HG03565 (cell line): ENCODE measurements around the gene EYA3.

Experiments used
- ATAC-seq: cut with Tn5 transposase; IDR thresholded peaks from one replicate; pipeline ENCODE4 v1.9.1; 2021; ENCODE audit warnings: mild to moderate bottlenecking, moderate library complexity; ENCODE audit not compliant: unreplicated experiment

The EYA3 gene

DNA sequence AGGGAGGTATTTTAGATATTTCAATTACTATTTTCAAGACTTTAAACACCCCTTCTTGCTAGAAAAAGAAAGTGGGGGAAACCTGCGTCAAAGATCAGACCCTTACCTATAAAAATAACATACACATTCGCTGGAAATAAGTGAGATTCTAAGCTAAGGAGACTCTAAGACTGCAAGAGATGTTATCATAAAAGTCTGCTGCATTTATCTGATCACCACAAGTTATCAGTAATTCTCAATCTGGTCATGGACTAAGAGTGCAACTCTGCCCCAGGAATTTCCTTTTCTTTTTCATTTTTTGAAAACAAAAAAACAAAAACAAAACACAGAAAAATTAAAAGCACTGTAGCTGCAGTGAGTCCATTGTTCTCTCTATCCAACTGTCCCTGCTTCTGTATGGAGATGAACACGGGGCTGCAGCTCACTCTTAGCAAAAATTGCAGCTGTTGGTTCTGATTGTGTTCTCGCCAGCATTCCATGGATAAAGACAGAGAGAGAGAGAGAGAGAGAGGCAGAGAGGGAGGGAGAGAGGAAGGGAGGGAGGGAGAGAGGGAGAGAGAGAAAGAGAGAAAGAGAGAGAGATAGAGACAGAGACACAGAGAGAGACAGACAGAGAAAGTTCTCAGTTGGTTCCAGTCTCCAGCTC lies 114.5 kb downstream of the EYA3 start:
- ATAC-seq: no peak

DNA sequence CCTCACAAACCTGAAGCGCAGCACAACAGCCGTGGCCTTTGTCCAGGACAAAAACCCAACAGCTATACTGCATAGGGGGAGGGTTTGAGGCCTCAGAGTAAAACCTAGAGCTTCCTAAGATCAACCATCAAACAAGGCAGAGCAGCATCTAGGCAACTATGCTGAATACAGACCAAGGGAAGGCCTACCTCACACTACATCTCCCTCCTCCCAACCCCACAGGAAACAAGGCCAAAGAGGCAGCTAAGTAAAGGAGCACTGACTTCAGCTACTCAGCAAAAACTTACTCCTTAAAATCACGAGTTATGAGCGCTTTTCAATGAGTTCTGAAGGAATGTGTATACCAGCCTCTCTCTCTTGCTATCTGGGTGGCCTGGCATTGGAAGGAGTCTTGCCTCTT lies 116.3 kb downstream of the EYA3 start:
- ATAC-seq: no peak

DNA sequence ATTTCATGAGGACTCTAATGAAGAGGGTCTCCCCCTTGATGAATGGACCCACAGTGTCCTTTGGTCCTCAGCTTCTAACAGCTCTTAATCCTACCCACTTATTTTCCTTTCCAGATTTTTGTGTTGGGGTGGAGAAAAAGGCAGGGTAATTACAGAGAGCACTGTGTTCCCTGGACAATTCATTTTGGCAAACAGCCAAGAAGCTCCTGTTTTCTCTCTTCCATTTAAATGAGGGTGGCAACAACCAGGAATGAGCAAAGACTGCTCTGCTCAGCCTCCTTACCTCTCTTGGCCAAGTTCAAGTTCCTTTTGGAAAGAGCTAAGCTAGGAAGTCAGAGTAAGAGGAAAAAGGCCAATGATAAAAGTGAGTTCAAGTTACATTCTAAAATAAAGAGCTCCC lies 116.7 kb downstream of the EYA3 start:
- ATAC-seq: no peak

DNA sequence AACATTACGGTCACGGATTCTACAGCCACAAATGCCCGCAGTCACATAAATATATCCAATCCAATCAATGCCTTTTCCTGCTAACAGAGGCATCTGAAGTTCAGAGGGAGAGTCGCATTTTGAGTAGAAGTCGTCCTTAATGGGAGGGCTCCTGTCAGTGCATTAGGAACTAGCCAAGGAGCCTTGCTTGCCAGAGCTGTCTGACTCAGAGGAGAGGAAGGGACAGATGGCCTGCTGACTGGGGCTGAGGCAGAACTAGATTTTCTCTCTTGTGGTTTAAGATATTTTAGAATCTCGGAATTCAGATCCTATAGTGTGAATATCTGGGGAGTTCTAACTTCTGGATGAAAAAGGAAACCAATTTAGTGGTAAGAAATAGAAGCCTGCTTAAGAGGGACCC lies 118.0 kb downstream of the EYA3 start:
- ATAC-seq: no peak

DNA sequence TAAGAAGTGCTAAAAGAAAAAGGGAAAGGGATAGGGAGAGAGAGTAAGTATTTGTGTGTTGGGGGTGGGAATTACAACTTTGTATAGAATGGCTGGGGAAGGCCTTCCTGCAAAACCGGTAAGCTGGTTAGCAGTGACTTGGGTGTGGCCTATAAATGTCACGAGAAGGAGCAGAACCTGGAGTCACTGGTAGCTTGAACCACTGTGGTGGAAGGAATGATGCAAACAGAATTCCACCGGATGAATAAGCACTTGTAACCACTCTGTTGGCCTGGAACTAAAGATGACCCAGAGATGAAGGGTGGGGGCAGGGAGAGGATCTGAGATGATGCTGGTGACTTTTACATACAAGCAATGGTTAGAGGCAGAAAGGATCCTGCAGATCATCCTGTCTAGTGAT lies 119.7 kb downstream of the EYA3 start:
- ATAC-seq: no peak

DNA sequence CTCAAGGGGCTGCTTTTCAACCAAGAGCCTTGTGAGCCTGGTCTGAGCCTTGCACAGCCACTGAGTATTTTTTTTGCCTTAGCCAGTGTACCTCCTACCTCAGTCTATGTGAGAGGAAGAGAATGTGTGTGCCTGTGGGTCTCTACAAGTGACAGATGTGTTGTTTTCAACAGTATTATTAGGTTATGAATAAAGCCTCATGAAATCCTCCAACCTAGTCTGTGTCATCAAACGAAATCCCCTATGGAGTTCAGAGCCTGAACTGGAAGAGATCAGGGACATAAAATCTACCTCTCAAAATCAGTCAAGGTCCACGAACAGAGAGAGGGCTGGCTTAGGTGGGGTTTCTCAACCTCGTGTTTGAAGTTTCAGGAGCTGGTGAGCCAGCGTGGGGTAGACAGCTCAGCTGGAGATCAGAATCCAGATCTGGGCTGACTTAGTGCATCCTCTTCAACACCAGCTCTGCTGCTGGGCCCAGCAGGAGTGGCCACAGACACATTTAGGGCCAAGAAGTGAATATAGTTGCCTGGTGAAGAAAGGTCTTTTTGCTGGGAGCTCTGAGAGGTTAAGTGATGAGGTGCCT lies 120.4 kb downstream of the EYA3 start:
- ATAC-seq: no peak

DNA sequence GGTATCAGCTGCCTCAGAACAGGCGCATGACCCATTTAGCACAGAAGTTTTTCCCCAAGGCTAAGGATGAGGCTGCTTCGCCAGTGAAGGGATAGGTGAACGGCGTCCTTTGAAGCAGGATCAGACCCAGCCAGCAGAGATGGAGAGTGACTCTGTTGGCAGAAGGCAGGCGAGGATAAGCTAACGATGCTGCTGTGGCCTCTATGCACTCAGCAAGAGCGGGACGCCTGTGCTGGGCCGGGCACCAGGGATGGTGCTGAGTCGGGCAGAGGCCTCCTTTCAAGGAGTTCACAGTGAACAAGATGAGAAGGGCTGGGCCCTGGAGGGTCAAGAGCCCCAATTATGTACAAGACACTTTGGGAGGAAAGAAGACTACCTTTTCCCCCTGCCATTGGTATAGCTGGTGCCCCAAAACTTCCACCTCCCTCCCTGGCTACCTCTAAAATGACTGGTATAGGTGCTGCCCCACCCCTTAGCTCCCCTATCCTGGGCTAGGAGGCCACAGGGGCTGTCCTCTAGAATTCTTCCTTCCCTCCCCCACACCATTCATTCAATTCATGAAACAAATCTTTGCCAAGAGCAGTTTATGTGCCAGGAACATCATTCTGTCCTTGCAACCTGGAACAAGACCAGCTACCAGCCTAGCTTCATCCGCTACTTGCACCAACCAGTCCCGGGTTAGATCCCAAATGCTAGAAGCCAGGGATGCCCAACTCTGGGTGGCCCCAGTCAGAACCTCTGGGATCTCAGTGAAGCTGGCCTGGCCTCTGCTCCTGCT lies 121.1 kb downstream of the EYA3 start:
- ATAC-seq: no peak

DNA sequence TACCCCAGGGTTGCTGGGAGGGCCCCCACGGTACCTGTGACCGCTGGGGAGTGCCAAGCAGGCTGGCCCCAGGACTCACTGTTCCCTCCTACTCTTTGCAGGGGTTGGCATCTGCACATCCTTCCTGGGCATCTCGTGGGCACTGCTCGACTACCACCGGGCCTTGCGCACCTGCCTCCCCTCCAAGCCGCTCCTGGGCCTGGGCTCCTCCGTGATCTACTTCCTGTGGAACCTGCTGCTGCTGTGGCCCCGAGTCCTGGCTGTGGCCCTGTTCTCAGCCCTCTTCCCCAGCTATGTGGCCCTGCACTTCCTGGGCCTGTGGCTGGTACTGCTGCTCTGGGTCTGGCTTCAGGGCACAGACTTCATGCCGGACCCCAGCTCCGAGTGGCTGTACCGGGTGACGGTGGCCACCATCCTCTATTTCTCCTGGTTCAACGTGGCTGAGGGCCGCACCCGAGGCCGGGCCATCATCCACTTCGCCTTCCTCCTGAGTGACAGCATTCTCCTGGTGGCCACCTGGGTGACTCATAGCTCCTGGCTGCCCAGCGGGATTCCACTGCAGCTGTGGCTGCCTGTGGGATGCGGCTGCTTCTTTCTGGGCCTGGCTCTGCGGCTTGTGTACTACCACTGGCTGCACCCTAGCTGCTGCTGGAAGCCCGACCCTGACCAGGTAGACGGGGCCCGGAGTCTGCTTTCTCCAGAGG lies 121.9 kb downstream of the EYA3 start:
- ATAC-seq: no peak

DNA sequence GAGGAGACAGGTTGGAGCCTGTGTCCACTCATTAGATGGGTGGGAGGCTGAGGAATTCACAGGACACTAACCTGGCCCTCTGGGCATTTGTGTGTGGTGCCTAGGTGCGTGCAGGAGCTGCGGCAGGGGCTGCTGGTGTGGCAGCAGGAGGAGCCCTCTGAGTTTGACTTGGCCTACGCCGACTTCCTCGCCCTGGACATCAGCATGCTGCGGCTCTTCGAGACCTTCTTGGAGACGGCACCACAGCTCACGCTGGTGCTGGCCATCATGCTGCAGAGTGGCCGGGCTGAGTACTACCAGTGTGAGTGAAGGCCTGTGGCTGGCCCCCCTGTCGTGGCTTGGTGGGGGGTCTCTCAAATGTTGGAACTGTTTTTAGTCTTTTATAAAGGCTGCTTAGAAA lies 125.0 kb downstream of the EYA3 start:
- no peak for ATAC-seq

DNA sequence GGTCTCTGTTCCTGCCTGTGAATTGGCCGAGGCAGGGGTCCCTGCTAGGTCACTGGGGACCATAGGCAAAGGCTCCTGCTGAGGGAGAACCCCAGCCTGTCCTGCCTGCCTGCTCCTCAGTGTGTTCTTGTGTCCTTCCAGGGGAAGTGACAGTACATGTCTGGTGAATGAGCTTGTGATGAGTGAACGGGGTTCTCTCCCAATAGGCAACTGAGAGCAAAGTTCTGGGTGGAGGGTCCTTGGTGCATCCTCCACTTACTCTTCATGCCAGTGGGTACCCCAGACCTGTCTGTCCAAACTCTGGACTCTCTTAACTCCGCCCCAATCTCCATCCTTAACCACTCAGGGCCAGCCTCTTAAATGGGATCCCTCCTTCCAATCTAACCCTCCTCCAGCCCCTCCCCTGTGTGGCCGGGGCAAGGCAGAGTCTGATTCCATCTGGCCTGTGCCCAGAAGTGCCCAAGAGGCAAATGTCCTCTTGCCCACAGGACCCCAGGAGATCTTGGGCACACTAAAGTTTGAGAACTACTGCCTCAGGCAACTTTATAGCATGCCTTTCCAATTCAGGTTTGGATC lies 126.7 kb downstream of the EYA3 start:
- no peak for ATAC-seq

DNA sequence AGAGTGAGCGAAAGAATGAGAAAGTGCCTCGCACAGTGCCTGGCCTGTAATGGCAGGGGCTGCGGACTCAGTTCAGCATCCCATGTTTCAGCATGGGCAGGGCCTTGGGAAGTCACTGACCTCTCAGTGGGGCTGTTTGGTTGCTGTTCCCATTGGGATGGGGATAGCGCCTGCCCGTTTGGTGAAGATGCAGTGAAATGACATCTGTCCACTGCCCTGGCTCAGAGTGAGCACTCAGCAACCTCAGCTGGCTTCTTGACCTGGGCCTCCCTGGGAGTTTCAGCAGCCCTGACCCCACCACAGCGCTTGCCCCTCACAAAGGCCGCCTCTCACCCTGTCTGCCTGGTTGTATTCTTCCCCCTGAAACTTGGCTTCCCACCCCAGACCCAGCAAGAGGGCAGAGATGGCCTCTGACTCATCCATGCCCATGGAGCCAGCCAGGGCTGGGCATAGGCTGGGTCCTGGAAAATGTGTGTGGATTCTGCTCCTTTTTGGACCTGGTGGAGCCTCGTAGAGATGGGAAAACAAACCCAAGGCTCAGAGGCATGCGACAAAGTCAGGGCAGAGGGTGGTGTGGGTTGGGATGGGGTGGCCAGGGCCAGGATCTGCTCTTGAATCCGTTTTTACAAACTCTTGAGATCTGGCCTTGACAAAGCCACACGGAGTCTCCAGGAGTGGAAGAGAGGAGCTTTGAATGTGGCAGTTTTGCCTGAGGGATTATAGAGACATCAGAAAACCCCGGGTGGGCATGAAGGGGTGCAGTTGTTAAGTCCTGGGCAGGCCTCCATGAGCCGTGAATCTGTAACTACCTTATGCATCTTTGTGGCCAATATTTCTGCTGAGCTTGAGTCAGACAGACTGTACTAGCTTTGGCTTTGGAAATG lies 127.4 kb downstream of the EYA3 start:
- no peak for ATAC-seq

DNA sequence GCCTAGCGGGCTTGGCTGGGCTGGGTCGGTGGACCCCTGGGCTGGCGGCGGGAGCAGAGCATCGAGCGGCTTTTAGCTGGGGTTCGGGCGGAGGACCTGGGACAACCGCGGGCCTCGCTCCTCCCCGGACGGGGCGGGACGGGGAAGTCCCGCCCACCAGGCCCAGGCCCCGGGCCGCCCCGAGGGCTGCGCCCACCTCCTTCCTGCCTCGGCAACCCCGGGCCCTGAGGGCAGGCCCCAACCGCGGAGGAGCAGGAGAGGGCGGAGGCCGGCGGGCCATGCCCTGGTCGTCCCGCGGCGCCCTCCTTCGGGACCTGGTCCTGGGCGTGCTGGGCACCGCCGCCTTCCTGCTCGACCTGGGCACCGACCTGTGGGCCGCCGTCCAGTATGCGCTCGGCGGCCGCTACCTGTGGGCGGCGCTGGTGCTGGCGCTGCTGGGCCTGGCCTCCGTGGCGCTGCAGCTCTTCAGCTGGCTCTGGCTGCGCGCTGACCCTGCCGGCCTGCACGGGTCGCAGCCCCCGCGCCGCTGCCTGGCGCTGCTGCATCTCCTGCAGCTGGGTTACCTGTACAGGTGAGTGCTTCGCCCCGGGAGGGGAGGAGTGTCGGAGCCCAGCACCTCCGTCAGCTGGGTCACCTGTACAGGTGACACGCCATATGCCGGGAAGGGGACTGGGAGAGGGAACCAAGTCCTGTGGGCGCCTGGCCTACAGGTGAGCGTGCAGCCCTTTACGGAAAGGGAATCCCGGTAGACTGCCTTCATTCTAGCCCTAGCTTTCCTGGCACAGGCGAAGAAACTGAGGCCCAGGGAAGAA lies 128.4 kb downstream of the EYA3 start, which contains the start of gene XKR8:
Gene XKR8 (plus strand): TSS at position 182 of the 812 bp plus-strand sequence. CDS start 97 bp downstream, at position 279.
- peak; percentile 56 for ATAC-seq

DNA sequence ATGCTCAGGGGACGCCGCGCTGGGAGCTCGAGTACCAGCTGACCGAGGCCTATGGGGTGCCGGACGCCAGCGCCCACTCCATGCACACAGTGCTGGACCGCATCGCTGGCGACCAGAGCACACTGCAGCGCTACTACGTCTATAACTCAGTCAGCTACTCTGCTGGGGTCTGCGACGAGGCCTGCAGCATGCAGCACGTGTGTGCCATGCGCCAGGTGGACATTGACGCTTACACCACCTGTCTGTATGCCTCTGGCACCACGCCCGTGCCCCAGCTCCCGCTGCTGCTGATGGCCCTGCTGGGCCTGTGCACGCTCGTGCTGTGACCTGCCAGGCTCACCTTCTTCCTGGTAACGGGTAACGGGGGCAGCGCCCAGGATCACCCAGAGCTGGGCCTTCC lies 129.9 kb downstream of the EYA3 start:
- no peak for ATAC-seq

DNA sequence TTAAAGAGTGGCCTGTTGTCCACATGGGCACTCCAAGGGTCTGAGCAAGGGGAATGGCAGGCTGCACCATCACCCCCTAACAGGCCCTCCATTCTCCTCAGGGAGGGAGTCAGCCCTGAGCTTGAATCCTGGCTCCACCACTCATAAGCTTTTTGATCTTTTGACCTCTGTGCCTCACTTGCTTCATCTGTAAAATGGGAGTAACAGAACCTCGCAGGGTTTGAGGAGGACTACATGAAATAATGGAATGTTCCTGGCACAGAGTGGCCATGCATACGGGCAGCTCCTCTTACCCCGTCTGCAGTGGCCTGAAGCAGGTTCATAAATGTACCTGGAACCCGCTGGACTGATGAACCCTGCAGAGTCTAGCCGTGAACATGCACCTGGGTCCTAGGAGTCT lies 130.8 kb downstream of the EYA3 start:
- ATAC-seq: no peak

DNA sequence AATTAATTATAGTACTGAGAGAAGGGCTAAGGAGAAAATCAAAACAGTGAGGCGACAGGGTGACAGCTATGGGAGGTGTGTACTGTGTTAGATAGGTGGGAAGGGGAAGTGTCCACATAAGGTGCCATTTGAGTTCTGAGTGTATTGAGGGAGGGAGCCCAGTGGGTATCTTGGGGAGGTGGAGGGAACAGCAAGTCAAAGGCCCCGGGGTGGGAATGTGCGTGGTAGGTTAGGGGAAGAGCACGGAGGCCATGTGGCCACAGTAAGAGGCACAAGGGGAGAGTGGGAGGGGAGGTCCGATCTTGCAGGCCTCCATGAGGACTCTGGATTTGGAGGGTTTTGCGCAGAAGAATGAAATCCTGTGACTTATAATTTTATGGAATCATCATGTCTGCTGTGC lies 131.6 kb downstream of the EYA3 start:
- no peak for ATAC-seq

DNA sequence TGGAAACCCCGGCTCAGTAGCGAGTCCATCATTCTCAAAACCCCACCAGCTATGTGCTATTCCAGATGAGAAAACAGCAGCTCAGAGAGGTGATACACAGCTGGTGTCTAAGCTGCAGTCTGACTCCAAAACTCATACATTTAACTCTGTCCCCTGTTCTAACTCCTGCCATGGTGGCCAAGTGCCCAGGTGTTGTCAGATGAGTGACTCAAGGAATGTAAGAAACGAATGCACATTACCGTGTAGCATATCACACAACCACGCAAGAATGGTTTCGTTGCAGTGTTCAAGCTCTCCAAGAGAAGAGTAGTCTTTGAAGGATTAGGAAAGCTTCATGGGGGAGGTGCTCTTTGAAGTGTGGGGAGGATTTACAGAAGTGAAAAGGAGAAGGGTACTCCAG lies 133.3 kb downstream of the EYA3 start:
- no peak for ATAC-seq

DNA sequence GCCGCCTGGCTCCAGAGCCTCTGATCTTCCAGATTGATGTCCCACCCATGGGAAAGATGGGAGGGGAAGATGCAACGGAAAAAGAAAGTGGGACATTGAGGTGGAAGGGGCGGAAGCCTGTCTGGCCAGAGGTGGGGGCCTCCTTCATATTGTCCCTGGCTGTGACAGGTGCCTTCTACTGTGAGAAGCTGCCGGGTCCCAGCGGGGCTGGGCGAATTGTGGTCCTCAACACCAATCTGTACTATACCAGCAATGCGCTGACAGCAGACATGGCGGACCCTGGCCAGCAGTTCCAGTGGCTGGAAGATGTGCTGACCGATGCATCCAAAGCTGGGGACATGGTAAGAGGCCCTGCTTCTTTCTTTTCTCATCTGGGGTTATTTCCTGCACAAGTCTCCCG lies 134.2 kb downstream of the EYA3 start:
- no peak for ATAC-seq

DNA sequence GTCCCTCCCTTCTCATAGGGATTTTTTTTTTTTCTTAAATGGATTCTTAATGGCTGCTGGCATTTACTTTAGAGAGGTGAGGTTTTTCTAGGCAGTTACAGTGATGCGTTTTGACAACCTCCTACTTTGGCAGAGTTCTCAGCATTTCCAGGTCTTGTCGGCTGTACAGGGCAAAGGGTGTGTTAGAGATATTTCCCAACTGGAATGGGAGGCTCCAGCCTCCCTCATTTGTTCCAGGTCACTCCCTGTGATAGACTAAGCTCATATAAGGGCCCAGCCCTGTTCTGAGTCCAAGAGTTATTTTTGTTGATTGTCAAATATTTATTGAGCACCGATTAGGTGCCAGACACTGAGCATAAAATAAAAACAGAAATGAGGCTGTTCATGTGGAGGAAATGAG lies 136.3 kb downstream of the EYA3 start:
- no peak for ATAC-seq

DNA sequence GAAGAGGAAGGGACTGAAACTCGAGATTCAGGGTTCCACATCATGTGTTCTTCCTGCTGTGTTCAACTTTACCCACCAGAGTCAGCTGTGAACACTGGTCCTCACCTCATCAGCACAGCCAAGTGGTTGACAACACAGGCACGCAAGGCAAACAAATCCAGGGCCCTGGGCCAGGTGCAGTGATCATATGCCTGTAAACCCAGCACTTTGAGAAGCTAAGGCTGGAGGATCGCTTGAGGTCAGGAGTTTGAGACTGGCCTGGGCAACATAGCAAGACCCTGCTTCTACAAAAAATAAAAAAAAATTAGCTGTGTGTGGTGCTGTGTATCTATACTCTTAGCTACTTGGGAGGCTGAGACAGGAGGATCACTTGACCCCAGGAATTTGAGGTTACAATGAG lies 137.0 kb downstream of the EYA3 start:
- ATAC-seq: no peak
